Hepatocyte (in vitro differentiated cells): ENCODE results near the gene CNRIP1.

Source experiments
- EZH2 ChIP-seq: fragments of 200-600 bp; sonication (generic); IDR thresholded peaks from 2 replicates; pipeline ENCODE4 v1.6.1; 2016; ENCODE audit warnings: antibody characterized with exemption, mild to moderate bottlenecking, borderline replicate concordance
- EZH2phosphoT487 ChIP-seq: fragments of 200-600 bp; sonication (generic); IDR thresholded peaks from one replicate; pipeline ENCODE4 v1.6.1; 2018; ENCODE audit warnings: antibody characterized with exemption, mild to moderate bottlenecking, low read depth, moderate library complexity; ENCODE audit not compliant: unreplicated experiment, severe bottlenecking
- TF ChIP-seq, protein P1 (sequence below): fragments of 200-600 bp; sonication (generic); IDR thresholded peaks from 2 replicates; pipeline ENCODE4 v1.5.1; 2016; ENCODE audit warnings: antibody characterized with exemption, mild to moderate bottlenecking; ENCODE audit not compliant: poor library complexity

DNA sequence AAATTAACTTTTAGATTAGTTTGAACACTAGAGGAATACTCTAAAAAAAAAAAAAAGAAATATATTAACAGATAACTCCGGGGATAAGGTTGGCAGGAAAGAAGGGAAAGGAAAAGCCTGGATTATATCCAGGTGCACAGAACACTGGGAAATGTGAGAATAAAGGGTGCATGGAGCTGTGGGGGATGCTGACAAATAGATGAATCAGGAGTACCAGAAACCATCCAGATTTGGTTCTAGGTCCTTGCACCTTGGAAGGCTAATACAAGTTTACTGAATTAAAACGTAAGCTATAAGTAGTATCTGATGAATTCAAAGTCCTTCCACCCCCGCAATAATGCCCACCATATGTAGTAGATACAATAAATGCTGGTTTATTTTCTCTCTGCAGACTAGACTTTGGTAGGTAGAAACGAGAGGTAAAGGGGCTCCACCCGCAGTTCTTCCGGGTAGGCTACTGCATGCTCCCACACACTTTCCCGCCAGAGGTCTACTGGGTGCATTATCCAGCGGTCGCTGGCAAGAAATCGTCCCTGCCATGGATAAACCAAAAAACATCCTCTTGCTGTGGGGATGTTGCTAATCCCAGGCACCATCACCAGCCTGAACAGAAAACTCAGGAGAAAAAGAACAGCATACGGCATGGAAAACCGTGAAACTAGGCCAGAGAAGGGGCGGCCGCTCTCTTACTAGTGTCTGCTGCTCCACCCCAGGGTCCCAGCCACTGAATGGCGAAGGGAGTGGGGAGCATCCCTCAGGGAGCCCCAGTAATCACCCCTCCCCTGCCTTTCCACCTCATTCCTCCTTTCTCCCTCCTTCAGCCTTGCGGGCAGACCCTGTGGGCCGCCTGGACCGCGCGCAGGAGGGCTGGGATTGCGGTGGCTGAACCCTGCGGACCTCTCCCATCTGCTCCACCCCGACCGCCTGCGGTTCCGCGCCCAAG, 1.5 kb downstream of the CNRIP1 start:
- TF ChIP-seq, protein P1, sequence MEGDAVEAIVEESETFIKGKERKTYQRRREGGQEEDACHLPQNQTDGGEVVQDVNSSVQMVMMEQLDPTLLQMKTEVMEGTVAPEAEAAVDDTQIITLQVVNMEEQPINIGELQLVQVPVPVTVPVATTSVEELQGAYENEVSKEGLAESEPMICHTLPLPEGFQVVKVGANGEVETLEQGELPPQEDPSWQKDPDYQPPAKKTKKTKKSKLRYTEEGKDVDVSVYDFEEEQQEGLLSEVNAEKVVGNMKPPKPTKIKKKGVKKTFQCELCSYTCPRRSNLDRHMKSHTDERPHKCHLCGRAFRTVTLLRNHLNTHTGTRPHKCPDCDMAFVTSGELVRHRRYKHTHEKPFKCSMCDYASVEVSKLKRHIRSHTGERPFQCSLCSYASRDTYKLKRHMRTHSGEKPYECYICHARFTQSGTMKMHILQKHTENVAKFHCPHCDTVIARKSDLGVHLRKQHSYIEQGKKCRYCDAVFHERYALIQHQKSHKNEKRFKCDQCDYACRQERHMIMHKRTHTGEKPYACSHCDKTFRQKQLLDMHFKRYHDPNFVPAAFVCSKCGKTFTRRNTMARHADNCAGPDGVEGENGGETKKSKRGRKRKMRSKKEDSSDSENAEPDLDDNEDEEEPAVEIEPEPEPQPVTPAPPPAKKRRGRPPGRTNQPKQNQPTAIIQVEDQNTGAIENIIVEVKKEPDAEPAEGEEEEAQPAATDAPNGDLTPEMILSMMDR, result no peak
- no peak for TF ChIP-seq EZH2phosphoT487
- no peak for TF ChIP-seq EZH2
